H1 (cell line): ENCODE measurements around the gene MC4R. TPM values are rescaled to one million over a fixed set of nuclear protein-coding genes. Genes with fewer than 3 reads are reported as not detected.

Source experiments
- CHD7 ChIP-seq: fragments of 300-600 bp; sonication (generic); IDR thresholded peaks from 2 replicates; pipeline ENCODE4 v1.7.1; 2012; ENCODE audit warnings: low read length, moderate library complexity, mild to moderate bottlenecking, inconsistent platforms; ENCODE audit not compliant: insufficient replicate concordance
- KDM1A ChIP-seq: fragments of 200-600, 300-600 bp; sonication (generic); IDR thresholded peaks from 2 replicates; pipeline ENCODE4 v1.7.1; 2016; ENCODE audit warnings: mild to moderate bottlenecking, low read length, borderline replicate concordance
- polyA plus RNA-seq, 7 experiments: library from polyadenylated mRNA; depleted of rRNA in 3 of 7; stranded (reverse) in 5 of 7; unstranded in 2 of 7; fragments of >200 nt in 5 of 7; fragments of 200-250 nt in 2 of 7; gene quantifications; 1 replicate in 5 of 7; 2 replicates in 1 of 7; 4 replicates in 1 of 7; pipeline versions ENCODE4 v1.2.1 to v1.2.3, GENCODE V29; 2011 to 2013; ENCODE audit warnings: missing spikeins in 2 of 7, mixed read lengths in 2 of 7
- total RNA-seq: library from RNA; stranded (reverse); fragmentation: NEBNext Ultra II Directional; extraction: Animal tissue kit (Norgen Biotek cat#: 25700); gene quantifications from 2 replicates; pipeline ENCODE4 v1.2.1, GENCODE V29; 2021

The MC4R gene
- total and polyA plus RNA-seq, 2 of the 8 experiments (the other 6 are each of a cell fraction or from before 2014, with no cell fraction given) = 0.11 TPM; not detected in 1

- TF ChIP-seq KDM1A = no peak
- TF ChIP-seq CHD7 = no peak
Measured at GRCh38 chr18:60404486-60405085, 32.0 kb upstream of the MC4R start (continued).
